22Rv1 (cell line): ENCODE results near the gene CTSS.

Experiments used
- H3K27ac ChIP-seq: fragments of 450-650 bp; 2 replicates; pipeline ENCODE4 v1.5.1; 2017
- CTCF ChIP-seq: fragments of 450-650 bp; IDR thresholded peaks from 2 replicates; pipeline ENCODE4 v1.5.1; 2017; ENCODE audit warnings: mild to moderate bottlenecking
- ZFX ChIP-seq: fragments of 450-650 bp; IDR thresholded peaks from 2 replicates; pipeline ENCODE4 v1.6.1; 2017; ENCODE audit warnings: antibody characterized with exemption, borderline replicate concordance

Gene CTSS

GRCh38 chr1:150696995-150697927, 68.3 kb downstream of the CTSS start, which contains the start of gene GOLPH3L:
GOLPH3L (minus strand) TSS chr1:150697154; CDS start chr1:150694838, 2,316 bp downstream.
- peak within 1 kb of the TSS; percentile 77 for H3K27ac ChIP-seq

DNA sequence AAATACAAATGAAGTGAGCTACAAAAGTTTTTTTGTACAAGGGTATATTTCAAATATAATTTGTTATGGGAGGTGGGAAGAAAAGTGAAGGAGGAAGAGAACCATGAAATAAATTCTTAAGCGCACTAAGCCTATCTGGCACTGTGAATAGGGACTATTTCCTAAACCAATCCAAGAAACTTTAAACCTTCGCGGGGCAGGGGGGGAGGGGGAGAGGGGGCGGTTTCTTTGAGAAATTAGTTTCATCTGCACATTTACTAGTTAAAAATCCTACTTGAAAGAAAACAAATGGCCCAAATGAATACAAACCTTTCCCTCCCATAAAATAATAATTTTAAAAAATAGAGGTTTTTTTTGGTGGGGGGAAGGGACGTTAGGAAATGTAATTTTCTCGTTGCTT, 69.0 kb downstream of the CTSS start:
- H3K27ac ChIP-seq, result peak overlapping the region; percentile 77
- no peak for TF ChIP-seq ZFX
- TF ChIP-seq CTCF, result no peak

More at GRCh38 chr1:150696995-150697927, 68.3 kb downstream of the CTSS start, which contains the start of gene GOLPH3L:
- TF ChIP-seq CTCF (no peak), ZFX (no peak)

GRCh38 chr1:150696162-150696561, 69.4 kb downstream of the CTSS start:
- H3K27ac ChIP-seq, result peak overlapping the region; percentile 77

GRCh38 chr1:150695561-150695960, 70.0 kb downstream of the CTSS start:
- no peak for TF ChIP-seq ZFX
- TF ChIP-seq CTCF, result no peak
- no peak overlapping the region for H3K27ac ChIP-seq

More at GRCh38 chr1:150696162-150696561, 69.4 kb downstream of the CTSS start:
- TF ChIP-seq ZFX (no peak), CTCF (no peak)

DNA sequence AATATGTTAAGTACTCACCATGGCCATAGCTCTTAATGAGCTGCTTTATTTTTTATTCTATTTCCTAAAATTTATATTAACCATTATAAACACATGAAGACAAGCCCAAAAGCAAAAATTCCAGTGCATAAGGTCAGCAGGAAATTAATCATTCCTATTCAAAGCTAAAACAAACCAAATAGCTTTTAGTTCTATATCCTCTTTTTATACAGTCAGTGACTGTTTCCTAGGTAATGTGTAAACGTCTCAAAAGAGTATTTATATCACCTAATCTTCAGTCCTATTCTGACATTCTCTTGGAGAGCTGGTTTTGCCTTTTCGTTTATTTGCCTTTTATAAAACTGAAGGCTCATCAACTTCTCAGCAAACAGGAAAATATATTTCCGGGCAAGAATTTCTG, 72.9 kb downstream of the CTSS start:
- TF ChIP-seq CTCF (no peak), ZFX (no peak)
- H3K27ac ChIP-seq, result no peak overlapping the region

GRCh38 chr1:150688763-150689162, 76.8 kb downstream of the CTSS start:
- peak overlapping the region; percentile 38 for H3K27ac ChIP-seq
- TF ChIP-seq CTCF (no peak), ZFX (no peak)

GRCh38 chr1:150686275-150686674, 79.3 kb downstream of the CTSS start:
- TF ChIP-seq CTCF (no peak), ZFX (no peak)
- H3K27ac ChIP-seq, result no peak overlapping the region
